ENCODE data around the gene ZNF182. TPM values are rescaled to one million over a fixed set of nuclear protein-coding genes. Genes with fewer than 3 reads are reported as not detected.

The ZNF182 gene
- polyA plus RNA-seq, 3 donors: 0.24 to 2.7 (median 0.99) TPM

DNA sequence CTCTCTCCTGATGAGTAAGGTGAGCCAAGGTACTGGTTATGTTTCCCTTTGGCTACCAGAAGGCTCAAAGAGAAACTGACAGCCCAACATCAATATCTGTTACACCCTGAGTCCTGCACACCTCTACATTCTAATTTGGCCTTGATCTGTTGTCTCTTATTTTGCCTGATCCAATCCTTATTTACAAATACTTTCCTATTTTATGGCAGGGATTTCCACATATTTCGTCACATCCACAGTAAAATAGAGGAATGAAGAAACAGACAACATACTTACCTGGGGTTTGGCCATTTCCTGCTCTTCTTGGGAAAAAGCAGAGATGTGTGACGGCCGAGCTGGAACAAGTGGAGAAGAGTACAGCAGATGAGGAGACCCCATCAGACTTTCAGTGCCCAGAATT lies 1.5 kb downstream of the ZNF182 start:
- WGBS (ENCODE audit: insufficient coverage): no CpG with 5 or more reads among the region's 3 CpGs
- no peaks in the 10 kb centered on the region for H3K27me3 ChIP-seq (ENCODE audit: control insufficient read depth in 2 of 2, insufficient read depth in 2 of 2, low read length in 2 of 2)
- H3K27ac Mint-ChIP-seq: peak overlapping the region in 1 of 7 donors; percentile 61

DNA sequence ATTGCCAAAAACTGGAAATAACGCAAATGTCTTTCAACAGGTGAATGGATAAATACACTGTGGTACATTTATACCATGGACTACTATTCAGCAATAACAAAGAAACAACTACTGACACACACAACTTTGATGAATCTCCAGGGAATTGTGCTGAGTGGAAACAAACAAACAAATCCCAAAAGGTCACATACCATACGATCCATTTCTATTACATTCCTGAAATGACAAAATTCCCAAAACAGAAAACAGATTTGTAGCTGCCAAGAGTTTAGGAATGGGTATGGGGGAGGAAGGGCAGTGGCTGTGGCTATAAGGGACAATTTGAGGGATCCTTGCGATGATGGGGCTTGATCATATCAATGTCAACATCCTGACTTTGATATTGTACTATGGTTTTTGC lies 2.5 kb downstream of the ZNF182 start:
- DNase-seq: no peak

More for the DNA sequence above, 1.5 kb downstream of the ZNF182 start:
- intact Hi-C loops (cut with micrococcal nuclease): no loop called here
- Histone ChIP-seq H3K9ac (ENCODE audit: insufficient read depth, low read length, poor library complexity, severe bottlenecking) (no peak overlapping the region), H3K27ac (ENCODE audit: low read depth in 1 of 2, low read length in 2 of 2) (no peak overlapping the region), H3K4me2 (replicated peaks; ENCODE audit: extremely low read depth, low read length, poor library complexity, severe bottlenecking) (no peak overlapping the region), H3K9me3 (replicated peaks in 1 of 2; ENCODE audit: control insufficient read depth in 1 of 2, insufficient read depth in 1 of 2, low read length in 2 of 2) (peaks cover 0 to 6% of the 10 kb centered on the region in 2 donors), H3K36me3 (replicated peaks in 1 of 2; ENCODE audit: control insufficient read depth in 1 of 2, insufficient read depth in 2 of 2, low read length in 2 of 2) (peaks cover 0 to 27% of the 10 kb centered on the region in 2 donors), H3K4me1 (ENCODE audit: control insufficient read depth in 1 of 2, insufficient read depth in 2 of 2, low read length in 2 of 2) (peaks cover 6 to 15% of the 10 kb centered on the region in 2 donors), H3K79me2 (ENCODE audit: insufficient read depth, low read length) (peaks cover 31% of the 10 kb centered on the region), H2AFZ (ENCODE audit: insufficient read depth, low read depth, low read length, poor library complexity, severe bottlenecking) (no peak overlapping the region), H4K20me1 (ENCODE audit: insufficient read depth, low read length) (no peaks in the 10 kb centered on the region), H3K4me3 (replicated peaks in 1 of 3; ENCODE audit: low read depth in 2 of 3, low read length in 3 of 3) (no peak overlapping the region)
- TF ChIP-seq, protein P1, sequence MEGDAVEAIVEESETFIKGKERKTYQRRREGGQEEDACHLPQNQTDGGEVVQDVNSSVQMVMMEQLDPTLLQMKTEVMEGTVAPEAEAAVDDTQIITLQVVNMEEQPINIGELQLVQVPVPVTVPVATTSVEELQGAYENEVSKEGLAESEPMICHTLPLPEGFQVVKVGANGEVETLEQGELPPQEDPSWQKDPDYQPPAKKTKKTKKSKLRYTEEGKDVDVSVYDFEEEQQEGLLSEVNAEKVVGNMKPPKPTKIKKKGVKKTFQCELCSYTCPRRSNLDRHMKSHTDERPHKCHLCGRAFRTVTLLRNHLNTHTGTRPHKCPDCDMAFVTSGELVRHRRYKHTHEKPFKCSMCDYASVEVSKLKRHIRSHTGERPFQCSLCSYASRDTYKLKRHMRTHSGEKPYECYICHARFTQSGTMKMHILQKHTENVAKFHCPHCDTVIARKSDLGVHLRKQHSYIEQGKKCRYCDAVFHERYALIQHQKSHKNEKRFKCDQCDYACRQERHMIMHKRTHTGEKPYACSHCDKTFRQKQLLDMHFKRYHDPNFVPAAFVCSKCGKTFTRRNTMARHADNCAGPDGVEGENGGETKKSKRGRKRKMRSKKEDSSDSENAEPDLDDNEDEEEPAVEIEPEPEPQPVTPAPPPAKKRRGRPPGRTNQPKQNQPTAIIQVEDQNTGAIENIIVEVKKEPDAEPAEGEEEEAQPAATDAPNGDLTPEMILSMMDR (IDR thresholded peaks at IDR 0.05): no peak
- peaks cover 0 to 36% (median 11%) of the 10 kb centered on the region in 7 donors for H3K9me3 Mint-ChIP-seq
- peaks cover 0 to 3% (median 2%) of the 10 kb centered on the region in 3 donors for H3K27me3 Mint-ChIP-seq (ENCODE audit: low read depth in 3 of 3)
- peaks cover 10% of the 10 kb centered on the region for H3K4me1 Mint-ChIP-seq
- DNase-seq: no peak
- no peak overlapping the region for H3K4me3 Mint-ChIP-seq
- H3K36me3 Mint-ChIP-seq: peaks cover 12 to 30% of the 10 kb centered on the region in 2 donors

More for the DNA sequence above, 2.5 kb downstream of the ZNF182 start:
- peaks cover 0 to 1% (median under 1%) of the 10 kb centered on the region in 3 donors for H3K27me3 Mint-ChIP-seq (ENCODE audit: low read depth in 3 of 3)
- peaks cover 10% of the 10 kb centered on the region for H3K4me1 Mint-ChIP-seq
- Histone ChIP-seq H3K27ac (ENCODE audit: low read depth in 1 of 2, low read length in 2 of 2) (no peak overlapping the region), H3K9me3 (replicated peaks in 1 of 2; ENCODE audit: control insufficient read depth in 1 of 2, insufficient read depth in 1 of 2, low read length in 2 of 2) (peaks cover 0 to 15% of the 10 kb centered on the region in 2 donors), H3K27me3 (ENCODE audit: control insufficient read depth in 2 of 2, insufficient read depth in 2 of 2, low read length in 2 of 2) (no peaks in the 10 kb centered on the region), H3K36me3 (replicated peaks in 1 of 2; ENCODE audit: control insufficient read depth in 1 of 2, insufficient read depth in 2 of 2, low read length in 2 of 2) (peaks cover 5 to 38% of the 10 kb centered on the region in 2 donors), H2AFZ (ENCODE audit: insufficient read depth, low read depth, low read length, poor library complexity, severe bottlenecking) (no peak overlapping the region), H3K9ac (ENCODE audit: insufficient read depth, low read length, poor library complexity, severe bottlenecking) (no peak overlapping the region), H3K4me1 (ENCODE audit: control insufficient read depth in 1 of 2, insufficient read depth in 2 of 2, low read length in 2 of 2) (peaks cover 6 to 15% of the 10 kb centered on the region in 2 donors), H3K79me2 (ENCODE audit: insufficient read depth, low read length) (peaks cover 34% of the 10 kb centered on the region), H3K4me3 (replicated peaks in 1 of 3; ENCODE audit: low read depth in 2 of 3, low read length in 3 of 3) (no peak overlapping the region), H4K20me1 (ENCODE audit: insufficient read depth, low read length) (no peaks in the 10 kb centered on the region), H3K4me2 (replicated peaks; ENCODE audit: extremely low read depth, low read length, poor library complexity, severe bottlenecking) (no peak overlapping the region)
- peaks cover 0 to 39% (median 16%) of the 10 kb centered on the region in 7 donors for H3K9me3 Mint-ChIP-seq
- no CpG with 5 or more reads among the region's 3 CpGs for WGBS (ENCODE audit: insufficient coverage)
- TF ChIP-seq, protein P1 (IDR thresholded peaks at IDR 0.05): no peak
- H3K27ac Mint-ChIP-seq: no peak overlapping the region
- no peak overlapping the region for H3K4me3 Mint-ChIP-seq
- H3K36me3 Mint-ChIP-seq: peaks cover 22 to 40% of the 10 kb centered on the region in 2 donors
- intact Hi-C loops (cut with micrococcal nuclease): no loop called here

All from CD14-positive monocyte (primary cell).